GM18873 (cell line): ENCODE results near the gene SREBF1.
A peak's percentile ranks its signal among the peaks of the same experiment; 100 is the strongest.

Experiments used
- ATAC-seq: cut with Tn5 transposase; IDR thresholded peaks from one replicate; pipeline ENCODE4 v1.9.1; 2021; ENCODE audit warnings: mild to moderate bottlenecking, moderate library complexity, moderate number of reproducible peaks; ENCODE audit not compliant: unreplicated experiment, low FRiP score

SREBF1 gene

GRCh38 chr17:17836818-17837379, at the start of gene SREBF1:
SREBF1 (minus strand) TSS chr17:17836986; CDS start chr17:17836817, 169 bp downstream.
- peak; percentile 5 for ATAC-seq

GRCh38 chr17:17886226-17886625, 49.4 kb upstream of the SREBF1 start:
- ATAC-seq = no peak

- no peak for ATAC-seq
Observed at GRCh38 chr17:17884391-17885357, 47.9 kb upstream of the SREBF1 start.

GRCh38 chr17:17883801-17884200, 47.0 kb upstream of the SREBF1 start:
- ATAC-seq = no peak

GRCh38 chr17:17882082-17882581, 45.3 kb upstream of the SREBF1 start:
- no peak for ATAC-seq

- no peak for ATAC-seq
Observed at GRCh38 chr17:17880577-17881196, 43.9 kb upstream of the SREBF1 start.

GRCh38 chr17:17877529-17878358, 41.0 kb upstream of the SREBF1 start:
- ATAC-seq = no peak

- no peak for ATAC-seq
Observed at GRCh38 chr17:17876959-17877528, 40.3 kb upstream of the SREBF1 start.

GRCh38 chr17:17874478-17874877, 37.7 kb upstream of the SREBF1 start:
- no peak for ATAC-seq

GRCh38 chr17:17873450-17873991, 36.7 kb upstream of the SREBF1 start:
- ATAC-seq = no peak

- ATAC-seq = no peak
Observed at GRCh38 chr17:17872547-17873345, 36.0 kb upstream of the SREBF1 start.

- ATAC-seq = no peak
Observed at GRCh38 chr17:17871913-17872312, 35.1 kb upstream of the SREBF1 start.

GRCh38 chr17:17870247-17870646, 33.5 kb upstream of the SREBF1 start:
- no peak for ATAC-seq

GRCh38 chr17:17868641-17869522, 32.1 kb upstream of the SREBF1 start:
- no peak for ATAC-seq

GRCh38 chr17:17866897-17867296, 30.1 kb upstream of the SREBF1 start:
- no peak for ATAC-seq

- no peak for ATAC-seq
Observed at GRCh38 chr17:17866425-17866824, 29.6 kb upstream of the SREBF1 start.

GRCh38 chr17:17865035-17865434, 28.2 kb upstream of the SREBF1 start:
- ATAC-seq = no peak

GRCh38 chr17:17860766-17861107, 24.0 kb upstream of the SREBF1 start:
- ATAC-seq = no peak
